Hematopoietic multipotent progenitor cell treated with erythropoietin and hydrocortisone succinate and interleukin-3 and kit ligand, for 8 days (in vitro differentiated cells): Measurements from ENCODE around the gene SFSWAP.
A peak's percentile ranks its signal among the peaks of the same experiment; 100 is the strongest.
"Not testable (repeated sequence)": the region's sequence is repeated elsewhere in the genome, so short reads cannot be mapped to it uniquely, and the experiment has no call there.

ENCODE experiments used
- DNase-seq: peaks from one replicate; pipeline ENCODE4 v3.0.0-alpha.2; 2015

Gene SFSWAP

DNA sequence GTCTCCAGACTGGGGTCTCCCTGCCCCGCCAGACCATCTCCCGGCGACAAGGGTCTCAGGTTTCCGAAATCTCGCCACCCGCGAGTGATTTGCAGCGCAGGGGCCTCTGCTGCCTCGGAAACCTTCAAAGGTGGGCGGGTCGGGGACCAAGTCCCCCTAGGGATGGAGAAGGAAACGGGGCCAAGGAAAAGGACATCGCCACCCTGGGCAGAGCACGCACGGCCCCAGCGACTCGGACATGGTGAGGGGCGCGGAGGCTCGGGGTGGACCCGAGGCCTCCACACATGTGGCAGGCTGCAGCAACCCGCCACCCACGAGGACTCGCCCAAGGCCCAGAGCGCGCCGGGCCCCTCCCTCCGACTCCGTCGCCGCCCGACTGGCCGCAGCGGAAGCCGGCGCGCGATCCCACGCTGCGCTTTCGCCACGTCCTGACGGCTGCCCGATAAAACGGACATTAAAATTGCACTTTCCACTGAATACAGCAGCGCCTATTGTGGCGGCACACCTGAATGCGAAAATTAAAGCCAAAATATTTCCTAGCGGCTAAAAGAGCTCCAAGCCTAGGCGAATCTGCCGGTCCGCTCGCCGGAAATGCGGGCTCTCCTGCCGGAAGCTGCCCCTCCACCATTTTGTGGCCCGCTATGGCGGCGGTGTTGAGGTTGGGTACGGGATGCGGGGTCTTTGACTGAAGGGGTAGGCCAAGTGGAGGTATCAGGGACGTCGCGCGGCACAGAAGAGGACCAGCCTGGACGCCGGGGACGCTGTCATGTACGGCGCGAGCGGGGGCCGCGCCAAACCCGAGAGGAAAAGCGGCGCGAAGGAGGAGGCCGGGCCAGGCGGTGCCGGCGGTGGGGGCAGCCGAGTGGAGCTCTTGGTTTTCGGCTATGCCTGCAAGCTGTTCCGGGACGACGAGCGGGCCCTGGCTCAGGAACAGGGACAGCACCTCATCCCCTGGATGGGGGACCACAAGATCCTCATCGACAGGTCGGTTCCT, at the start of gene SFSWAP:
Gene SFSWAP (plus strand): TSS at position 627 of the 994 bp plus-strand sequence. CDS start 140 bp downstream, at position 767.
- DNase-seq = peak; percentile 77

- not testable (repeated sequence) for DNase-seq
Measured at GRCh38 chr12:131661170-131661985, 49.5 kb upstream of the SFSWAP start.

DNA sequence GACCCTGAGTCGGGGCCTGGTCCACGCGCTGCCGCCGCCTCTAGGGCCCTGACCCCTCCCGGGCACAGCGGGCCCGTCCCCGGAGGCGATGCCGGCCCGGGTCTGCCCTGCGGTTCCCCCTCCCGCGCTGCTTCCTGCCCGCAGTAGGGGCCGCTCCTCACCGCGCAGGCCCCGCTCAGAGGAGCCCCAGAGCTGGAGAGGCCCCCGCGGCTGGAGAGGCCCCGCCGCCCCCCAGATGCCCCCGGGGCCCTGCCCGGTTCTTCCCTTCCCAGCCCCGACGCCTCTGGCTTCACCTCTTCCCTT, 49.0 kb upstream of the SFSWAP start:
- not testable (repeated sequence) for DNase-seq

GRCh38 chr12:131662346-131662745, 48.5 kb upstream of the SFSWAP start:
- not testable (repeated sequence) for DNase-seq

- not testable (repeated sequence) for DNase-seq
Measured at GRCh38 chr12:131665666-131666065, 45.2 kb upstream of the SFSWAP start.

GRCh38 chr12:131666486-131666885, 44.4 kb upstream of the SFSWAP start:
- not testable (repeated sequence) for DNase-seq

GRCh38 chr12:131666978-131667601, 43.8 kb upstream of the SFSWAP start:
- not testable (repeated sequence) for DNase-seq

DNA sequence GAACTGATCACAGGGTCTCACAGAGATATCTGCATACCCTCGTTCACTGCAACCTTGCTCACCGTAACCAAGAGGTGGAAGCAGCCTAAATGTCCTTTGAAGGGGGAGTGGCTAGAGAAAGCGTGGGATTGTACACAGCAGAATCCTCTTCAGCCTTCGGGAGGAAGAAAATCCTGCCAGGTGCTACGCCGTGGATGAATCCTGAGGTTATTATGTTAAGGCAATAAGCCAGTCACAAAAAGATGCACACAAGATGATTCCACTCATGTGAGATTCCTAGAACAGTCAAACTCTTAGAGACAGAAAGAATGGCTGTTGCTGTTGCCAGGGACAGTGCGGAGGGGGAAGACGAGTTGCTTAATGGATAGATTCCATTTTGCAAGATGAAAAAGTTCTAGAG, 39.6 kb upstream of the SFSWAP start:
- no peak for DNase-seq

DNA sequence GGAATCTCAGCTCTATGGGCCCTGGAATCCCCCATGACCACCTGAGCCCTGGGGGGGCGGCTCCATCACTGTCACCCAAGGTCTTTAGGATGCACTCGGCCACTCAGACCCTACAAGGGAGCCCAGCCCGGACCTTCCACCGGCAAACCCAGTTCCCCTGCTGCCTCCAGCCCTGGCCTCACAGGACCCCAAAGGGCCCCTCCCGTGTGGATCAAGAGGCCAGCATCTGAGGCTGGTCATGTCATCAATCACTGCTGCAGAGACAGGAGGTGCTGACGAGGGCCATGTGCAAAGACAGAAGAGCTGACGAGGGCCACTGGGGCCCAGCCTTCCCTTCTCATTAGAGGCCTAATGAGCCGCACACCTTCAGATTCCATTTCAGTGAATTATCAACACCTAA, 39.0 kb upstream of the SFSWAP start:
- no peak for DNase-seq

DNA sequence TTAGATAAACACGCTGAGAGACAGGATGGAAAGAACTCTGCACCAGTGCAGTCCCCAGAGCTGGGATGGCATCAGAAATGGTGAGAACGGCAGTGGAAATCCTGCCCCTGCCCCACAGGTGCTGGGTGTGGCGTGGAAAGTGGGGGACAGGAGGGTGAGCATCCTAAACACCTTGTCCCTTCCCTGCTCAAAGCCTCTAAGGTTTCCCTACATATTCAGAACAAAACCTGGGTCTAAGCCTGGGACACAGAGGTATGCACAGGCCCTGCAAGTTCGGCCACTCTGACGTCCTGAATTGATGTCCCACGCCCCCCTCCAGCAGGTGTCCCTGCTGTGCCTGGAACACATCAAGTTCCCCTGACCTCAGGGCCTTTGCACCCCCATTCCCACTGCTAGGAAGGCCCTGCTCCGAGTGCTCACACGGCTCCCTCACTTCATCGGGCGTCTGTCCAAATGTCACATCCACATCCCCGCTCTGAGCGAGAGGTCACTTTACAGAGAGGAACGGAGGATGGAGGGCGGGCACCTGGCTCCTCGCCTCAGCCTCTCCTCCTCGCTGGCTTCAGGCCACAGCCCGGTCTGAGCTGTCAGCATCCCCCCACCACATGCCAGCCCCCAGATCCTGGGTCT, 38.5 kb upstream of the SFSWAP start:
- no peak for DNase-seq

DNA sequence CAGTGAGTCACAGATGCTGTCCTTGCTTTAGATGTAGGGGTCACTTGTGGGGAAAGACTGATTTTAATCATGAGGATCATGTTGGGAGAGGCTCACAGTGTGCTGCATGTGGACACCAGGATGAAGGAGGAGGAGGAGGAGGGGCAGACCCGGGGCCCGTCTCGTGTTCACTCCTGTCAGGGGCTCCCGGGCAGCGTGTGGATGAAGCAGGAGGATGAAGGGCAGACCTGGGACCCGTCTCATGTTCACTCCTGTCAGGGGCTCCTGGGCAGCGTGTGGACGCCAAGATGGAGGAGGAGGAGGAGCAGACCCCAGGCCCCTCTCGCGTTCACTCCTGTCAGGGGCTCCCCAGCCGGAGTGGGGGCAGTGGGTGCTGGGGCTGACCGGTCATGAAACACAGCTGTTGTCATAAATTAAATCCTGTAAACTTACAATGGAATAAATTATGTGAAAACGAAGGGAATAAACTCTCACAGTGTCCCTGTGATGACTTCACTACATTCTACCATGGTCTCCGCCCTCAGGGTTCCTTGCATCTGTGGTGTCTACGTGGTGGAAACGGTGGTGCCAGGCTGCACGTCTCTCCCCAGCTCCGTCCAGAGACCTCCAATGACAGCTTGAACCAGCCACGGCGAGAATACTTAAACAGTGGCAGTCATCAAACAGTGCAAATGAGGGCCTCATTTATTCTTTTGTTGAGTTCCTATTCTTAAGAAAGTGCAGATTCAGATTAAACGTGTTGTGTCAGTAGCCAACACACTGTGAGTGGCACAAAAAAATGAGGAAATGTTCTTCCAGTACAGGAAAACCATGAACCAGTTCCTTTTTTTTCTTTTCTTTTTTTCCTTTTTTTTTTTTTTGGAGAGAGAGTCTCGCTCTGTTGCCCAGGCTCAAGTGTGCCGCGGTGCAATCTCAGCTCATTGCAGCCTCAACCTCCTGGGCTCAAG, 37.7 kb upstream of the SFSWAP start:
- DNase-seq = no peak

- DNase-seq = no peak
Measured at GRCh38 chr12:131673888-131674257, 37.0 kb upstream of the SFSWAP start.

GRCh38 chr12:131674373-131674772, 36.5 kb upstream of the SFSWAP start:
- no peak for DNase-seq

GRCh38 chr12:131675126-131676080, 35.5 kb upstream of the SFSWAP start:
- DNase-seq = no peak

- DNase-seq = no peak
Measured at GRCh38 chr12:131676544-131676943, 34.3 kb upstream of the SFSWAP start.

GRCh38 chr12:131677067-131677466, 33.8 kb upstream of the SFSWAP start:
- DNase-seq = not testable (repeated sequence)

GRCh38 chr12:131677699-131678098, 33.2 kb upstream of the SFSWAP start:
- no peak for DNase-seq

- not testable (repeated sequence) for DNase-seq
Measured at GRCh38 chr12:131678389-131679181, 32.3 kb upstream of the SFSWAP start.

GRCh38 chr12:131679186-131679585, 31.7 kb upstream of the SFSWAP start:
- not testable (repeated sequence) for DNase-seq
